IPS-18a (cell line): Measurements from ENCODE around the gene ANO8.
A peak's percentile ranks its signal among the peaks of the same experiment; 100 is the strongest.

Experiments used
- H3K27ac ChIP-seq: one replicate; pipeline ENCODE4 v1.5.1; 2013; ENCODE audit warnings: low read length
- H3K27me3 ChIP-seq: one replicate; pipeline ENCODE4 v1.6.1; 2013; ENCODE audit warnings: mild to moderate bottlenecking, low read length; ENCODE audit not compliant: control insufficient read depth, insufficient read depth
- H3K36me3 ChIP-seq: one replicate; pipeline ENCODE4 v1.6.1; 2013; ENCODE audit warnings: low read depth, low read length; ENCODE audit not compliant: control insufficient read depth
- H3K4me1 ChIP-seq: one replicate; pipeline ENCODE4 v1.6.1; 2013; ENCODE audit warnings: low read depth, low read length; ENCODE audit not compliant: control insufficient read depth
- H3K4me3 ChIP-seq: one replicate; pipeline ENCODE4 v1.5.1; 2013; ENCODE audit warnings: low read length
- H3K9ac ChIP-seq: one replicate; pipeline ENCODE4 v1.6.1; 2013; ENCODE audit warnings: mild to moderate bottlenecking, low read length, moderate library complexity
- H3K9me3 ChIP-seq: one replicate; pipeline ENCODE4 v1.6.1; 2013; ENCODE audit warnings: low read depth, low read length; ENCODE audit not compliant: control insufficient read depth

ANO8 gene

DNA sequence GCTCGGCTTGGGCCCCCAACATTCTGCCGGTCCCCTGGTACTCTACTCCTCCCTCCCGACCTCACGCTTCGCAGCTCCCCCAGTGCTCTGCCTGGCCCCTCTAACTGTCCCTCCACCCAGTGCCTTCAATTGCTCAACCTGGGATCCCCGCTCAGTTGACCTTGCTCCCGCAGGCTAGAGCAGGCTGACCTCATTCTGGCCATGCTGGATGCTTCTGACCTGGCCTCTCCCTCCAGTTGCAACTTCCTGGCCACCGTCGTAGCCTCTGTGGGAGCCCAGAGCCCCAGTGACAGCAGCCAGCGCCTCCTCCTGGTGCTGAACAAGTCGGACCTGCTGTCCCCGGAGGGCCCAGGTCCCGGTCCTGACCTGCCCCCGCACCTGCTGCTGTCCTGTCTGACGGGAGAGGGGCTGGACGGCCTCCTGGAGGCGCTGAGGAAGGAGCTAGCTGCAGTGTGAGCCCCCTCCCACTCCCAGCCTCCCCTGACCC, 6.3 kb upstream of the ANO8 start:
- Histone ChIP-seq H3K4me1 (peaks cover 9% of the 10 kb centered on the region), H3K36me3 (peaks cover 6% of the 10 kb centered on the region), H3K27ac (no peak overlapping the region), H3K9ac (no peak overlapping the region), H3K27me3 (no peaks in the 10 kb centered on the region), H3K9me3 (no peaks in the 10 kb centered on the region), H3K4me3 (peak overlapping the region; percentile 7)

- Histone ChIP-seq H3K4me1 (peaks cover 9% of the 10 kb centered on the region), H3K27ac (no peak overlapping the region), H3K9ac (no peak overlapping the region)
Observed at GRCh38 chr19:17340302-17340870, 5.7 kb upstream of the ANO8 start.

DNA sequence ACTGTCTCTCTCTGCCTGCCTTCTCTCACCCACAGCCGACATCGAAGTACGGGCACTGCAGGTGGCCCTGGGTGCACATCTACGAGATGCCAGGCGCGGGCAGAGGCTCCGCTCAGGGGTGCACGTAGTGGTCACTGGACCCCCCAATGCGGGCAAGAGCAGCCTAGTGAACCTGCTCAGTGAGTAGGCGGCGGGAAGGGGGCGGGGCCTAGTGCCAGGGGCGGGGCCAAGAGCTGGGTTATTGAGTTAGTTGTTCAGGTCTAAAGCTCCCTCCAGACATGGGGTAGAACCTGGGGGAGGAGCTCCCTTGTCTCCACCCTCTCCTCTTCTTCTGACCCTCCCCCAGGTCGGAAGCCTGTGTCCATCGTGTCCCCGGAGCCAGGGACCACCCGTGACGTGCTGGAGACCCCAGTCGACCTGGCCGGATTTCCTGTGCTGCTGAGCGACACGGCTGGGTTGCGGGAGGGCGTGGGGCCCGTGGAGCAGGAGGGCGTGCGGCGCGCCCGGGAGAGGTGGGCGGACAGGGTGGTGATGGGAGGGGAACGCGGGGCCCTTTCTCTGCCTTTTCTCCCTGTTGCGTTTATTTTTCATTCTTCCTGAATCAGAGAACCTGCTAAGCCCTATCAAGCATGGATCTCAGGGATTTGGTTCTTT, 4.6 kb upstream of the ANO8 start:
- no peak overlapping the region for H3K27ac ChIP-seq
- H3K27me3 ChIP-seq, result no peaks in the 10 kb centered on the region
- peaks cover 9% of the 10 kb centered on the region for H3K4me1 ChIP-seq
- no peak overlapping the region for H3K9ac ChIP-seq
- no peaks in the 10 kb centered on the region for H3K9me3 ChIP-seq
- no peak overlapping the region for H3K4me3 ChIP-seq
- H3K36me3 ChIP-seq, result peaks cover 6% of the 10 kb centered on the region

More at GRCh38 chr19:17340302-17340870, 5.7 kb upstream of the ANO8 start:
- H3K27me3 ChIP-seq, result no peaks in the 10 kb centered on the region
- peaks cover 6% of the 10 kb centered on the region for H3K36me3 ChIP-seq
- peak overlapping the region; percentile 7 for H3K4me3 ChIP-seq
- H3K9me3 ChIP-seq, result no peaks in the 10 kb centered on the region

DNA sequence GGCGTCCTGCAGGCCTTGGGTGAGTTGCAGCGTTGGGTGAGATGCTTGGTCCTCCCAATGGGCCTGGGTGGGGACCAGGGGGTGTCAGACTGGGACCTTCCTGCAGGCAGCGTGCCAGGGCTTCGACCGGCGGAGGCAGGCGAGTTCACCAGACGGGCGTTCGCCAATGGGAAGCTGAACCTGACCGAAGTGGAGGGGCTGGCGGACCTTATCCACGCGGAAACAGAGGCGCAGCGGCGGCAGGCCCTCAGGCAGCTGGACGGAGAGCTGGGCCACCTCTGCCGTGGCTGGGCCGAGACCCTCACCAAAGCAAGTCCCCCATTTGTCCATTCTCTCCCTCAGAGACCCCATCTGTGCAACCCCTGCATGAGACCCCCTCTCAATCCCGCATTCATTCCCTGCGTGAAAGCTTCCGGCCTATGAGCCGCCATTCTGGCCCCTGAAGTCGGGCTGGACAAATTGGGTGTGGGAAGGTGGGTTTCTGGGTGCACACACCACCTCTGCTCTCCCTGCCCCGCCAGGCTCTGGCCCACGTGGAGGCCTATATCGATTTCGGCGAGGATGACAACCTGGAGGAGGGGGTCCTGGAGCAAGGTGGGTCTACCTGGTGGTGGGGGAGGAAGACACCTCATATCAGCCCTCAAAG, 3.9 kb upstream of the ANO8 start:
- H3K4me1 ChIP-seq, result peaks cover 12% of the 10 kb centered on the region
- no peak overlapping the region for H3K27ac ChIP-seq
- peak overlapping the region; percentile 85 for H3K4me3 ChIP-seq
- peak overlapping the region; percentile 71 for H3K9ac ChIP-seq
- peaks cover 6% of the 10 kb centered on the region for H3K36me3 ChIP-seq
- H3K27me3 ChIP-seq, result no peaks in the 10 kb centered on the region
- no peaks in the 10 kb centered on the region for H3K9me3 ChIP-seq

DNA sequence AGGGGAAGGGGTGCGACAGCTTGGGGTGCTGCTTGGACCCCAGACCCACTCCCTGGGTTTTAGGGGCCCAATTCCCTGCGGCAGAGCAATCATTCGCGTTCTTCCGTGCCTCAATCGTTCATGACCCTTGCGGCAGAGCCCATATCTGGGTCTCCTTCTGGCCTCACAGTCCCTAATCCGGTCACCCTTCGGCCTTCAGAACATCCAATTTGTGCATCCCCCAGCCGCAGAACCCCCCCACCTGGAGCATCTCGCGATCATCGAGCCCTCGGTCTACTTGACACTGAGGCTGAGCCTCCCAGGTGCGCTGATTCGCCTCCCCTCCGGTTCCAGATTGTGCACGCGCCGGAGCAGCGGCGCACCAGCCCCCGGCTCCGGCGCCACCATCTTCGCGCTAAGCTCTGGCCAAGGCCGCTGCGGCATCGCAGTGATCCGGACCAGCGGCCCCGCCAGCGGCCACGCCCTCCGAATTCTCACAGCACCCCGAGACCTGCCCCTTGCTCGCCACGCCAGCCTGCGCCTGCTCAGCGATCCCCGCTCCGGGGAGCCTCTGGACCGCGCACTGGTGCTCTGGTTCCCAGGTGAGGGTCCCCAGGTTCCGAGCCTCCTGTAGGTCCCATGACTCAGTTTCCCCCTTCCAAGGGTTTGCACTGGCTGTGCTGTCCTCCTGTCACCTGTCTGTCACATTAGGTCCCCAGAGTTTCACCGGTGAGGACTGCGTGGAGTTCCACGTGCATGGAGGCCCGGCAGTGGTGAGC, 3.2 kb upstream of the ANO8 start:
- Histone ChIP-seq H3K27ac (peak overlapping the region; percentile 55), H3K27me3 (no peaks in the 10 kb centered on the region), H3K4me1 (peaks cover 12% of the 10 kb centered on the region), H3K4me3 (peak overlapping the region; percentile 85), H3K9ac (peak overlapping the region; percentile 71), H3K36me3 (peaks cover 6% of the 10 kb centered on the region), H3K9me3 (no peaks in the 10 kb centered on the region)

DNA sequence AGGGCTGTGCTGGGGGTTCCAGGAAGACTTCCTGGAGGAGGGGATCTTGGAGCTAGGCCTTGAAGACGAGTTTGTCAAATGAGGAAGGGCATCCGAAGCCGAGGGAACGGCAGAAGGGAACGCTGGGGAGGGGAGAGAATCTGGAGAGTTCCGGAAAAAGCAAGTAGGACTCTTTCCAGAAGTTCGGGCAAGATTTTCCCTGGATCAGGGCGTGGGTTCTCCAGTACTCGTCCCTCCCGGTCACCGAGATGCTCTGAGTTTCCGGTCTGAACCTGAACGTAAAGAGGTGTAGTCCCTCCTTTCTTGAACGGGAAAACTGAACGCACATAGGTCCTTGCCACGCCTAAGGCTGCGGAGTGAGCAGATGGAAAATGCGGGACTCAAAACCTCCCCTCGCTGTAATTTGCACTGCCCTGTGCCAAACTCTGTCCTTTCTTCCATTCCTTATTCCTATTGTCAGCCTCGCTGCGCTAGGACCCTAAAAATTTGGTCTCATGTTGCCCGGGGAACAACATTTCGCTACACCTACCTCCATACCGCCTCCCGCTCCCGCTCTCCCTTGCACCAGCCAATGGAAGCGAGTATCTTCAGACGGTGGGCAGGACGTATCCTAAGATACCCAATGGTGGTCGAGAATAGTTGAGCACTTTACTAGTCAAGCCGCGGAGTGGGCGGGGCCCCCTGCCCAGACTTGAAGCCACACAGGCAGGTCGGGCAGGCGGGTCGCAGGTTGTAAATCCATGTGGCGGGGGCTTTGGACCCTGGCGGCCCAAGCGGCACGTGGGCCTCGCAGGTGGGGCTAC, 2.4 kb upstream of the ANO8 start, which contains the start of gene GTPBP3:
GTPBP3 (plus strand) TSS at position 682 of the 803 bp plus-strand sequence; CDS start at position 741, 59 bp downstream.
- peaks cover 6% of the 10 kb centered on the region for H3K36me3 ChIP-seq
- peak within 1 kb of the TSS; percentile 55 for H3K27ac ChIP-seq
- peaks cover 12% of the 10 kb centered on the region for H3K4me1 ChIP-seq
- peak within 1 kb of the TSS; percentile 71 for H3K9ac ChIP-seq
- no peaks in the 10 kb centered on the region for H3K27me3 ChIP-seq
- H3K9me3 ChIP-seq, result no peaks in the 10 kb centered on the region
- peak within 1 kb of the TSS; percentile 85 for H3K4me3 ChIP-seq

- no peaks in the 10 kb centered on the region for H3K27me3 ChIP-seq
Observed at GRCh38 chr19:17335575-17335974, 920 bp upstream of the ANO8 start.

GRCh38 chr19:17333611-17334413, 843 bp downstream of the ANO8 start:
- Histone ChIP-seq H3K9me3 (no peaks in the 10 kb centered on the region), H3K9ac (peak overlapping the region; percentile 57), H3K4me3 (peak overlapping the region; percentile 72), H3K36me3 (no peaks in the 10 kb centered on the region), H3K27me3 (peaks cover 9% of the 10 kb centered on the region), H3K4me1 (peaks cover 8% of the 10 kb centered on the region), H3K27ac (no peak overlapping the region)

More at GRCh38 chr19:17335575-17335974, 920 bp upstream of the ANO8 start:
- Histone ChIP-seq H3K9ac (no peak overlapping the region), H3K4me1 (peaks cover 8% of the 10 kb centered on the region), H3K4me3 (no peak overlapping the region), H3K9me3 (no peaks in the 10 kb centered on the region), H3K27ac (no peak overlapping the region), H3K36me3 (no peaks in the 10 kb centered on the region)

DNA sequence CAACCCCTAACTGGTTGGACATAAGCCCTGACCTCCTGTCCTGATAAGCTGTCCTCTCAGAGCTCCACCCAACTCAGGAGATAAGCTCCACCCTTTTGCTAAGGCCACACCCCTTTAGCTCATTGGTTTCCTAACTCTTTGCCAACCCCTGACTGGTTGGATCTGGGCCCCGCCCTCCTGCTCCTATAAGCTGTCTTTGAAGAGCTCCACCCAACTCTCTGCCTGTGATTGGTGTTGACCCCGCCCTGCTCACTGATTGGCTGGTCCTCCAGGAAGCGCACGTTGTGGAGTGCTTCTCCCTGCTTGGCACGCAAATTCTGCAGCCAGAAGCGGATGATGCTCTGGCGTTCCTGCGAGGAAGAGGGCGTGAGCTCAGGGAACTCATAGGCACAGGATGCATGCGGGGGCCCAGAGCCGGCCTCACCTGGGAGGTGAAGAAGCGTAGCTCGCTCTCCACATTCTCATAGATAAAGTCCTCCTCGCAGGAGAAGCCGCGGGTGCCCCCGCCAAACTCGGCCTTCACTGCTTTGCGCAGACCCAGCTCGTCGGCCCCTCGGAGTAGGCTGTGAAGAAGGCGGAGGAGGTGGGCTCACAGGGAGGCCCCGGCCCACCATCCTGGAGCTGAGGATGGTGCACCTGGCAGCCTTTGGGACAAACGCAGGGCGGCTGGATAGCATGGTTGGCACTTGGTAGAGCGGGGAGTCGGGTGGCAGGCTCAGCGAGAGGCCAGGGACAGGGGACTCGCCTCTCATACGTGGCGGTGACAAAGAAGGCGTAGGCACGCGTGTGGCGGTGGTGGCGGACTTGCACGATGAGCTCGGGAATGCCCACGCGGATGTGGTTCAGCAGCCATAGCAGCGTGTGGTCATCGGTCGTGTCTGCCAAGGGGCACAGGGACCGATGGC, 1.7 kb downstream of the ANO8 start:
- no peaks in the 10 kb centered on the region for H3K36me3 ChIP-seq
- peaks cover 3% of the 10 kb centered on the region for H3K4me1 ChIP-seq
- H3K9ac ChIP-seq, result no peak overlapping the region
- no peaks in the 10 kb centered on the region for H3K9me3 ChIP-seq
- peaks cover 9% of the 10 kb centered on the region for H3K27me3 ChIP-seq
- H3K27ac ChIP-seq, result no peak overlapping the region
- no peak overlapping the region for H3K4me3 ChIP-seq

DNA sequence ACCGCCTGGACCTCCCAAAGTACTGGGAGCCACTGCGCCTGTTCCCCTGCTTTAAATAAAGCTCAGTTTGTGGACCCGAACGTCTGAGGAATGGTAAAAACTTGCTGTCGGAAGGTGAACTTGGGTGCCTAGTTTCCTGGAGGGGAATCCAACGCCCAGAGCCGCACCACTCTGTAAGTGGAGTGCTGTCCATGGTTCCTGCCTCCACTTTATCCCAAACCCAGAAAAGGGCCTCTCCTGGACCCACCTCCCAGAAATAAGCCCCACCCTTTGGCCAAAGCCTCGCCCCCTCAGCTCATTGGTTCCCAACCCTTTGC, 2.3 kb downstream of the ANO8 start:
- no peak overlapping the region for H3K27ac ChIP-seq
- H3K36me3 ChIP-seq, result no peaks in the 10 kb centered on the region
- peaks cover 9% of the 10 kb centered on the region for H3K27me3 ChIP-seq
- H3K9ac ChIP-seq, result no peak overlapping the region
- peaks cover 3% of the 10 kb centered on the region for H3K4me1 ChIP-seq
- no peaks in the 10 kb centered on the region for H3K9me3 ChIP-seq
- no peak overlapping the region for H3K4me3 ChIP-seq
